ENCODE results near the gene M1AP. TPM values are rescaled to one million over a fixed set of nuclear protein-coding genes. Genes with fewer than 3 reads are reported as not detected.
A peak's percentile ranks its signal among the peaks of the same experiment; 100 is the strongest.

The M1AP gene
- total and polyA plus RNA-seq, 11 donors = 0.07 to 0.88 (median 0.21) TPM; not detected in 6

DNA sequence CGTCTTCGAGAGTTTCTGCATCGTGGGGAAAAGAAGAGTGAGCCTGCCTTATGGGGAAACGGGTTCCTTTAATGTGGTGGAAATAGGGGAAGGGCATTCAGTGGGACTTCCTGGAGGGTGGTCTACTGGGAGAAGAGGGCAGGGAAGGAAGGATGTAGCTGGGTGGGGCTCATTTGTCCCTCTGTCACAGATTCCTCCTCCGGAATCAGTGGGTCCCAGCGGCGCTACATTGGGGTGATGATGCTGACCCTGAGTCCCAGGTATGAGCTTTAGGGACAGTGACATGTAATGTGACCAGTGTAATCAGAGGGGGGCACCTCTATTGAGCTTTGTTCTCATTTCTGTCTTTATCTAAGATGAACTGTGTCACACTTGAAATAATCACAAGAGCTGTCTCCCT is 116.5 kb downstream of the M1AP start:
- WGBS, 4 donors = 70 to 81% (median 76%) methylated on average over 7 of the region's 7 CpGs
- DNase-seq (no peak), ATAC-seq (no peak)
- TF ChIP-seq POLR2A (IDR thresholded peaks at IDR 0.05) (no peak), CTCF (IDR thresholded peaks at IDR 0.05) (no peak)
- Histone ChIP-seq H3K27me3 (no peaks in the 10 kb centered on the region), H3K4me1 (peaks cover 5 to 36% (median 26%) of the 10 kb centered on the region in 12 donors), H3K36me3 (peaks cover 0 to 51% (median 41%) of the 10 kb centered on the region in 9 donors), H3K9me3 (no peaks in the 10 kb centered on the region), H3K27ac (no peak overlapping the region), H3K4me3 (peak overlapping the region in 1 of 12 donors; percentile 83)
- intact Hi-C loops (cut with DNase I) = loop anchor here in 7 of 10 donors (2.0 to 10.0 kb wide), 6 partner anchors 15 to 56 kb away; partner anchors contain the start of genes CCDC142 (in 2 of the 7) and TTC31 (in 2 of the 7)

DNA sequence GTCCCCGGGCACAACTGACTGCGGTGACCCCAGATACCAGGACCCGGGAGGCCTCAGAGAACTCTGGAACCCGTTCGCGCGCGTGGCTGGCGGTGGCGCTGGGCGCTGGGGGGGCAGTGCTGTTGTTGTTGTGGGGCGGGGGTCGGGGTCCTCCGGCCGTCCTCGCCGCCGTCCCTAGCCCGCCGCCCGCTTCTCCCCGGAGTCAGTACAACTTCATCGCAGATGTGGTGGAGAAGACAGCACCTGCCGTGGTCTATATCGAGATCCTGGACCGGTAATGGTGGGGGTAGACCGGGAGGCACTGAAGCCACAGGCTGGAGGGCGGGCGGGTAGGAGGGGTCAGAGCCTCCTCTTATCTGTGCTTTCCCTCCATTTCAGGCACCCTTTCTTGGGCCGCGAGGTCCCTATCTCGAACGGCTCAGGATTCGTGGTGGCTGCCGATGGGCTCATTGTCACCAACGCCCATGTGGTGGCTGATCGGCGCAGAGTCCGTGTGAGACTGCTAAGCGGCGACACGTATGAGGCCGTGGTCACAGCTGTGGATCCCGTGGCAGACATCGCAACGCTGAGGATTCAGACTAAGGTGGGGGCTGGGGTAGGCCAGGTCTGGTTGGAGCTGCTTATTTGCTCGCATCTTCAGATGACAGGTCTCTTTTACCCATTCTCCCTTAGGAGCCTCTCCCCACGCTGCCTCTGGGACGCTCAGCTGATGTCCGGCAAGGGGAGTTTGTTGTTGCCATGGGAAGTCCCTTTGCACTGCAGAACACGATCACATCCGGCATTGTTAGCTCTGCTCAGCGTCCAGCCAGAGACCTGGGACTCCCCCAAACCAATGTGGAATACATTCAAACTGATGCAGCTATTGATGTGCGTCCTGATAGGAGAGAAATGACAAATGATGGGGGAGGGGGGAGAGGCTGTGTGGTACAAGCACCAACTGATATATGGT is 117.6 kb downstream of the M1AP start:
- peak overlapping the region; percentile 11 to 95 (median 90) for H3K27ac ChIP-seq
- peak in 3 of 4 donors; percentile 4 to 35 (median 14) for ATAC-seq
- H3K36me3 ChIP-seq = peaks cover 0 to 63% (median 51%) of the 10 kb centered on the region in 9 donors
- DNase-seq = peak in 4 of 5 donors; percentile 36 to 74 (median 54)
- peak overlapping the region; percentile 66 to 99 (median 84) for H3K4me3 ChIP-seq
- H3K27me3 ChIP-seq = no peaks in the 10 kb centered on the region
- H3K9me3 ChIP-seq = no peaks in the 10 kb centered on the region
- peaks cover 5 to 36% (median 26%) of the 10 kb centered on the region in 12 donors for H3K4me1 ChIP-seq
- TF ChIP-seq POLR2A (IDR thresholded peaks at IDR 0.05) = no peak
- no peak for TF ChIP-seq CTCF (IDR thresholded peaks at IDR 0.05)
- 2 to 4% (median 3%) methylated on average over 23 to 54 of the region's 54 CpGs for WGBS, 4 donors
- intact Hi-C loops (cut with DNase I) = loop anchor here in 7 of 10 donors (2.0 to 10.0 kb wide), 6 partner anchors 16 to 57 kb away; partner anchors contain the start of genes CCDC142 (in 2 of the 7) and TTC31 (in 2 of the 7)

DNA sequence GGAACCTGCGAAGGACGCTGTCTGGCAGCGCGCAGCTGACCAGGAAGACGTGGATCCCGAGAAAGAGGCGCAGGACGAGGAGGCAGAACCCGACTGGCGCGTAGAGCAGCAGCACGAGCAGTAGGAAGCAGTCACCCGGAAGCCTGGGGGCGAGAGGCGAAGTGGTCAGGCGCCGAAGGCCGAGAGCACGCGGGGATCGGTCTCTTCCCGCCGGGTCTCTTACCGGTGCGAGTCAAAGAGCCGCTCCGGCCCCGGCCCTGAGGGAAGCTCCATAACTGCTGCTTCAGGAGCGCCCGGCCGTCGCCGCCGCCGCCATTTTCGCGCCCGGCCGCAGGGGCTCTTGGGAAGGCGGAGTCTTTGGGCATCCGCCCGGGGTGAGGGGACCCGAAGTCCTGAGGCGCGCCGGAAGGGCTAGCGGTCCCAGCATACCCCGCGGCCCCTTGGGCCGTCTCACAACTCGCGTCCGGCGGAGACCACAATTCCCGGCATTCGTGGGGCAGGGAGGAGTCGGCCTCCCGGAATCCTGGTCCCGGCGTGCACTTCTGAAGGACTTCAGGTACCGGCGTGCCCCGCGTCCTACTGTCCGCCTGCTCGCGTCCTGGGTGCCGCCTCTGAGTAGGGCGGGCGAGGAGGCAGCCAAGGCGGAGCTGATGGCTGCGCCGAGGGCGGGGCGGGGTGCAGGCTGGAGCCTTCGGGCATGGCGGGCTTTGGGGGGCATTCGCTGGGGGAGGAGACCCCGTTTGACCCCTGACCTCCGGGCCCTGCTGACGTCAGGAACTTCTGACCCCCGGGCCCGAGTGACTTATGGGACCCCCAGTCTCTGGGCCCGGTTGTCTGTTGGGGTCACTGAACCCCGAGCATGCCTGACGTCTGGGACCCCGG is 118.5 kb downstream of the M1AP start, which contains the start of the genes AUP1 and HTRA2:
Gene AUP1, minus strand, starts transcription at position 350 of the 882 bp plus-strand sequence. Its CDS starts 77 bp downstream, at position 273.
Gene HTRA2, plus strand, starts transcription at position 577 of the 882 bp plus-strand sequence. Its CDS starts 74 bp downstream, at position 651.
- peak; percentile 99 for DNase-seq
- Histone ChIP-seq H3K4me1 (peaks cover 5 to 36% (median 26%) of the 10 kb centered on the region in 12 donors), H3K9me3 (no peaks in the 10 kb centered on the region), H3K4me3 (peak within 1 kb of the TSS; percentile 66 to 99 (median 84)), H3K27ac (peak within 1 kb of the TSS; percentile 78 to 95 (median 90)), H3K36me3 (peaks cover 0 to 61% (median 51%) of the 10 kb centered on the region in 9 donors), H3K27me3 (no peaks in the 10 kb centered on the region)
- peak; percentile 96 to 98 (median 96) for ATAC-seq
- TF ChIP-seq CTCF (IDR thresholded peaks at IDR 0.05) = no peak
- peak in 1 of 2 donors; percentile 78 for TF ChIP-seq POLR2A (IDR thresholded peaks at IDR 0.05)
- WGBS, 4 donors = 0 to 1% (median 0%) methylated on average over 57 to 87 of the region's 87 CpGs
- intact Hi-C loops (cut with DNase I) = loop anchor here in 8 of 10 donors (1.0 to 10.0 kb wide), 12 partner anchors 17 to 58 kb away; partner anchors contain the start of genes TTC31 (in 5 of the 8), CCDC142 (in 2 of the 8), PCGF1 (in 2 of the 8) and DOK1 (in 1 of the 8)

Measured in heart left ventricle (tissue), 16 donors.